22Rv1 (cell line): ENCODE measurements around the gene EGLN3.

Source experiments
- H3K27ac ChIP-seq: fragments of 450-650 bp; 2 replicates; pipeline ENCODE4 v1.5.1; 2017
- CTCF ChIP-seq: fragments of 450-650 bp; IDR thresholded peaks from 2 replicates; pipeline ENCODE4 v1.5.1; 2017; ENCODE audit warnings: mild to moderate bottlenecking
- ZFX ChIP-seq: fragments of 450-650 bp; IDR thresholded peaks from 2 replicates; pipeline ENCODE4 v1.6.1; 2017; ENCODE audit warnings: antibody characterized with exemption, borderline replicate concordance

EGLN3 gene

DNA sequence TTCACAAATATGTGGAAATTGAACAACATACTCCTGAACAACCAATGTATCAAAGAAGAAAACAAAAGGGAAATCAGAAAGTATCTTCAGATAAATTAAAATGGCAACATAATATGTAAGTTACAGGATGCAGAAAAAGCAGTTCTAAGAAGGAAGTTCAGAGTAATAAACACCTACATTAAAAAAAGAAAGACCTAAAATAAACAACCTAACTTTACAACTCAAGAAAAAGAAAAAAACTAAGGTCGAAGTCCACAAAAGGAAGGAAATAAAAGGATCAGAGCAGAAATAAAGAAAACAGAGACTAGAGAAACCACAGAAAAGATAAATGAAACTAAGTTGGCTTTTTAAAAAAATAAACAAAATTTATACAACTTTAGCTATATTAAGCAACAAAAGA is 59.2 kb downstream of the EGLN3 start:
- H3K27ac ChIP-seq = no peak overlapping the region
- TF ChIP-seq CTCF (no peak), ZFX (no peak)

DNA sequence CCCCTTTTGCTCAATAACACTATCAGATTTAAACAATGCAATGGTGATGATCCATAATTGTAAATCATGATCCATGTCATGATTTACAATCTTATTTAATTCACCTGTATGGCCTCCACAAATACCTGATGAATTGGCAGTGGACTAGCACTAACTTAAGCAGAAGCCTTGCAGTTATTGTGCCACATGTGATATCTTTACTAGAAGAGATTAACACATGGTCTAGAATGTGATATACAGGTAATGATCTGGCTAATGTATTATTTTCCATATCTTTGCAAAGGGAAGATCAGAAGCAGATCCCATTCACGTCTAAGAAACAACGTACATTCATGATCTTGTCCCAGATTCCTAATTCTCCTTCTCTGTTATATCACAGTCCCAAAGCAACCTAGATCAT is 66.0 kb downstream of the EGLN3 start:
- H3K27ac ChIP-seq = no peak overlapping the region
- TF ChIP-seq CTCF = no peak
- no peak for TF ChIP-seq ZFX

DNA sequence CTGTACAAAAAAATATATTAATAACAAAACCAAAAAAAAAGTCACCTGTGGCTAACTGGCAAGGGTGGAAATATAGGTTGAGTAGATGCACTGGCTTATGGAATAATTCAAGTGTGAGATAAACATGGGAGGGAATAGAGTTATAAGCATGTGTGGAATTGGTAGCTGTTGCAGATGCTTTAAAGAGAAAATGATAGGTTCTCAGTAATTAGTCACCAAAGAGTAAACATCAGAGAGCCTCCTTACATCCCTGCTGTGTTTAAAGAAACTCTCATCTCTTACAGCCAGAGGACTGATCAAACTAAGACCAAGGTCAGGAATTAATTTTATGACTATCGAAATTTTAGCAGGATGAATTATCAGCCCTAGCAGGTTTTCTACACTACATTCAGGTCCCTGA is 70.5 kb downstream of the EGLN3 start:
- TF ChIP-seq CTCF = no peak
- no peak for TF ChIP-seq ZFX
- H3K27ac ChIP-seq = no peak overlapping the region

- TF ChIP-seq ZFX = no peak
- no peak for TF ChIP-seq CTCF
- H3K27ac ChIP-seq = no peak overlapping the region
Measured at GRCh38 chr14:33879684-33880286, 71.1 kb downstream of the EGLN3 start.

DNA sequence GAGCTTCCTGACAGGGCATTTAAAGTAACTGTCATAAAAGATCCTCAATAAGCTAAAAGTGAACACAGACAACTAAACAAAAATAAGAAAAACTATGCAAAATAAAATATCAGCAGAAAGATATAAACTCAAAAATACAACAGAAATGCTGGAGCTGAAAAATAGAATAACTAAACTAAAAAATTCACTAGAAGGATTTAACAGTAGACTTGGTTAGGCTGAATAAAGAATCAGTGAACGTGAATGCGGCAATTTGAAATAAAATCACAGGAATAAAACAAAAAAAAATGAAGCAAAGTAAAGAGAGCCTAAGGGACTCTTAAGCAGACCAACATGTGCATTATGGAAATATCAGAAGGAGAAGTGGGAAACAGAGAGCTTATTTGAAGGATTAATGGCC is 74.6 kb downstream of the EGLN3 start:
- TF ChIP-seq ZFX (no peak), CTCF (no peak)
- no peak overlapping the region for H3K27ac ChIP-seq
